ENCODE results near the gene MATR3.
A peak's percentile ranks its signal among the peaks of the same experiment; 100 is the strongest.

The MATR3 gene

GRCh38 chr5:139273322-139273571, 20.3 kb upstream of the MATR3 start:
- DNase-seq: no peak

GRCh38 chr5:139273572-139274289, 19.8 kb upstream of the MATR3 start:
- DNase-seq: peak; percentile 50

GRCh38 chr5:139275536-139275935, 18.0 kb upstream of the MATR3 start:
- no peak for DNase-seq

- no peak for DNase-seq
These were observed 17.6 kb upstream of the MATR3 start for GRCh38 chr5:139275956-139276355.

- no peak for DNase-seq
These were observed 17.1 kb upstream of the MATR3 start for GRCh38 chr5:139276426-139276825.

GRCh38 chr5:139277171-139277570, 16.4 kb upstream of the MATR3 start:
- DNase-seq: no peak

- no peak for DNase-seq
These were observed 14.8 kb upstream of the MATR3 start for GRCh38 chr5:139278540-139279274.

- DNase-seq: no peak
These were observed 11.4 kb upstream of the MATR3 start for GRCh38 chr5:139282197-139282557.

GRCh38 chr5:139283252-139284166, 10.0 kb upstream of the MATR3 start:
- DNase-seq: no peak

- no peak for DNase-seq
These were observed 9.2 kb upstream of the MATR3 start for GRCh38 chr5:139284295-139284694.

GRCh38 chr5:139285651-139286392, 7.7 kb upstream of the MATR3 start:
- no peak for DNase-seq

- peak; percentile 14 for DNase-seq
These were observed 5.5 kb upstream of the MATR3 start for GRCh38 chr5:139287890-139288635.

- no peak for DNase-seq
These were observed 2.5 kb upstream of the MATR3 start for GRCh38 chr5:139291051-139291450.

GRCh38 chr5:139293202-139293506, 386 bp upstream of the MATR3 start:
- DNase-seq: no peak

- DNase-seq: peak; percentile 39
These were observed 1.0 kb downstream of the MATR3 start for GRCh38 chr5:139294374-139295165.

GRCh38 chr5:139295346-139296057, 2.0 kb downstream of the MATR3 start:
- DNase-seq: no peak

- no peak for DNase-seq
These were observed 2.7 kb downstream of the MATR3 start for GRCh38 chr5:139296198-139296597.

- DNase-seq: no peak
These were observed 3.4 kb downstream of the MATR3 start for GRCh38 chr5:139296862-139297326.

GRCh38 chr5:139297439-139298133, 4.0 kb downstream of the MATR3 start:
- DNase-seq: no peak

- DNase-seq: no peak
These were observed 4.7 kb downstream of the MATR3 start for GRCh38 chr5:139298242-139298641.

Data from NCI-H1105 treated with DMSO at 0.1 percent for 48 hours (cell line).